Gastroesophageal sphincter (tissue), 3 donors: ENCODE data around the gene C4orf50.

ENCODE experiments used
- EP300 ChIP-seq: sonication (generic); formaldehyde crosslinking; IDR thresholded peaks from one replicate; pipeline ENCODE4 v1.6.1; 2017; ENCODE audit warnings: antibody characterized with exemption, mild to moderate bottlenecking
- POLR2A ChIP-seq, 2 donors: fragments of 450-650 bp; IDR thresholded peaks; one replicate each; pipeline ENCODE4 v1.6.1; 2017; ENCODE audit warnings: antibody characterized with exemption in 2 of 2, mild to moderate bottlenecking in 2 of 2, moderate library complexity in 1 of 2
- POLR2AphosphoS5 ChIP-seq: sonication (generic); formaldehyde crosslinking; IDR thresholded peaks from one replicate; pipeline ENCODE4 v1.6.1; 2017; ENCODE audit warnings: antibody characterized with exemption
- TF ChIP-seq, protein P1 (sequence below), 4 experiments: fragments of 200-600 bp in 2 of 4; fragments of 450-650 bp in 2 of 4; sonication (generic) in 1 of 4; IDR thresholded peaks; one replicate each; pipeline ENCODE4 v1.5.1; 2017 to 2019; ENCODE audit warnings: antibody characterized with exemption in 4 of 4, mild to moderate bottlenecking in 2 of 4, moderate library complexity in 2 of 4

DNA sequence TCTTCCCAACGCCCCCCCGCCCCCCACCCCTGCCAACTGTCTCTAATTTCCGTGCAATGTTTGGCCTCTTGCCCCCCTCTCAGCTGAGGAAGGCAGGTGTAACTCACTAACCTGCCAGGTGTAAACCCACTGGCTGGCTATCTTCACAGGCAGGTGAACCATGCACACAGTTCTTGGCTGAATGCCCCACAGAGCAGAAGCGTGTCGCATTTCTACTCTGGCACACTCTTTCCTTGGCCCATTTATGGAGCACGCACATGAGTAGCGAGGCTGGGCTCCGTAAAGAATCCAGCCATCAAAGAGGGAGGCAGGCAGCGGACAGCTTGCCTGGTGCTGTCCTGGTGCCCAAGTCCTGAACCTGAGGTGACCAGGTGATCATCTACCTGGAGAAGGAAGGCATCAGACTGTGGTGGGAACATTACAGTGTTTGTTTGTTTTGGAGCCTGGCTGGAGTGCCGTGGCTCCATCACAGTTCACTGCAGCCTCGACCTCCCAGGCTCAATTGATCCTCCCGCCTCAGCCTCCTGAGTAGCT, 86.1 kb downstream of the C4orf50 start:
- TF ChIP-seq, protein P1, sequence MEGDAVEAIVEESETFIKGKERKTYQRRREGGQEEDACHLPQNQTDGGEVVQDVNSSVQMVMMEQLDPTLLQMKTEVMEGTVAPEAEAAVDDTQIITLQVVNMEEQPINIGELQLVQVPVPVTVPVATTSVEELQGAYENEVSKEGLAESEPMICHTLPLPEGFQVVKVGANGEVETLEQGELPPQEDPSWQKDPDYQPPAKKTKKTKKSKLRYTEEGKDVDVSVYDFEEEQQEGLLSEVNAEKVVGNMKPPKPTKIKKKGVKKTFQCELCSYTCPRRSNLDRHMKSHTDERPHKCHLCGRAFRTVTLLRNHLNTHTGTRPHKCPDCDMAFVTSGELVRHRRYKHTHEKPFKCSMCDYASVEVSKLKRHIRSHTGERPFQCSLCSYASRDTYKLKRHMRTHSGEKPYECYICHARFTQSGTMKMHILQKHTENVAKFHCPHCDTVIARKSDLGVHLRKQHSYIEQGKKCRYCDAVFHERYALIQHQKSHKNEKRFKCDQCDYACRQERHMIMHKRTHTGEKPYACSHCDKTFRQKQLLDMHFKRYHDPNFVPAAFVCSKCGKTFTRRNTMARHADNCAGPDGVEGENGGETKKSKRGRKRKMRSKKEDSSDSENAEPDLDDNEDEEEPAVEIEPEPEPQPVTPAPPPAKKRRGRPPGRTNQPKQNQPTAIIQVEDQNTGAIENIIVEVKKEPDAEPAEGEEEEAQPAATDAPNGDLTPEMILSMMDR (IDR thresholded peaks at IDR 0.05) = no peak
- no peak for TF ChIP-seq EP300
- TF ChIP-seq POLR2A (IDR thresholded peaks at IDR 0.05) = no peak
- no peak for TF ChIP-seq POLR2AphosphoS5
